K562 (cell line): Measurements from ENCODE around the gene TOMM40L. TPM values are rescaled to one million over a fixed set of nuclear protein-coding genes. Genes with fewer than 3 reads are reported as not detected.

Experiments
- CBX8 ChIP-seq: fragments of 200-600 bp; sonication (generic); IDR thresholded peaks from 2 replicates; pipeline ENCODE4 v1.6.1; 2012; ENCODE audit warnings: borderline replicate concordance, mixed run types, low read depth, mild to moderate bottlenecking, moderate library complexity, mixed read lengths, low read length, control low read depth, inconsistent platforms; ENCODE audit not compliant: poor library complexity, severe bottlenecking; ENCODE audit errors: extremely low read depth
- CHAMP1 ChIP-seq: fragments of 450-650 bp; IDR thresholded peaks from 2 replicates; pipeline ENCODE4 v1.6.1; 2016; ENCODE audit warnings: mild to moderate bottlenecking
- FOXJ2 ChIP-seq: fragments of 200-800 bp; sonication (Bioruptor generic); IDR thresholded peaks from 2 replicates; pipeline ENCODE4 v1.6.1; 2016; ENCODE audit warnings: missing genetic modification characterization, missing compliant biosample characterization
- HDGF ChIP-seq: fragments of 450-650 bp; IDR thresholded peaks from 2 replicates; pipeline ENCODE4 v1.6.1; 2016
- HLTF ChIP-seq: fragments of 450-650 bp; IDR thresholded peaks from 2 replicates; pipeline ENCODE4 v1.6.1; 2016
- MCM2 ChIP-seq: fragments of 450-650 bp; IDR thresholded peaks from 2 replicates; pipeline ENCODE4 v1.6.1; 2017; ENCODE audit warnings: low read depth, mild to moderate bottlenecking
- NFIC ChIP-seq: fragments of 450-650 bp; IDR thresholded peaks from 2 replicates; pipeline ENCODE4 v1.6.1; 2017; ENCODE audit warnings: mild to moderate bottlenecking, inconsistent platforms
- RB1 ChIP-seq: fragments of 450-650 bp; IDR thresholded peaks from 2 replicates; pipeline ENCODE4 v1.6.1; 2017; ENCODE audit warnings: low read depth, mild to moderate bottlenecking
- RBBP5 ChIP-seq: fragments of 200-600 bp; sonication (generic); IDR thresholded peaks from 2 replicates; pipeline ENCODE4 v1.6.1; 2012; ENCODE audit warnings: borderline replicate concordance, mild to moderate bottlenecking, low read length, control low read depth, inconsistent platforms; ENCODE audit not compliant: insufficient read depth, poor library complexity, severe bottlenecking
- RBFOX2 ChIP-seq: fragments of 200-400 bp; formaldehyde crosslinking; IDR thresholded peaks from 2 replicates; pipeline ENCODE4 v1.6.1; 2017; ENCODE audit warnings: low read depth, mild to moderate bottlenecking, low read length, moderate library complexity
- RFX7 ChIP-seq: fragments of 250-450 bp; sonication (Bioruptor Pico); IDR thresholded peaks from 2 replicates; pipeline ENCODE4 v1.5.1; 2021; ENCODE audit warnings: mild to moderate bottlenecking
- SETDB1 ChIP-seq: IDR thresholded peaks from one replicate; pipeline ENCODE4 v1.6.1; 2012; ENCODE audit warnings: low read length, control low read depth, inconsistent platforms
- TAF9B ChIP-seq: fragments of 450-650 bp; IDR thresholded peaks from 2 replicates; pipeline ENCODE4 v1.6.1; 2018; ENCODE audit warnings: mild to moderate bottlenecking; ENCODE audit not compliant: partially characterized antibody
- THRAP3 ChIP-seq: fragments of 450-650 bp; IDR thresholded peaks from 2 replicates; pipeline ENCODE4 v1.6.1; 2016; ENCODE audit warnings: mild to moderate bottlenecking, inconsistent platforms, borderline replicate concordance
- ZBTB11 ChIP-seq, 3 experiments: fragments of 200-800 bp in 1 of 3; fragments of 250-450 bp in 1 of 3; fragments of 450-650 bp in 1 of 3; sonication (Bioruptor Pico) in 1 of 3; sonication (Bioruptor generic) in 1 of 3; formaldehyde crosslinking in 1 of 3; IDR thresholded peaks; 2 replicates each; pipeline versions ENCODE4 v1.6.1 to v1.8.0; 2016 to 2022; ENCODE audit warnings: mild to moderate bottlenecking in 2 of 3, missing genetic modification characterization in 2 of 3, missing compliant biosample characterization in 1 of 3, moderate library complexity in 1 of 3
- polyA plus RNA-seq, 8 experiments: library from polyadenylated mRNA; depleted of rRNA in 4 of 8; stranded (reverse) in 5 of 8; unstranded in 3 of 8; fragments of >200 nt; fragmentation: Nextera tagmentation in 2 of 8; fragmentation: Illumina TruSeq in 1 of 8; extraction: Ambion mirVana in 2 of 8; extraction: Trizol in 1 of 8; gene quantifications; 2 replicates each; pipeline versions ENCODE4 v1.2.1 to v1.2.3, GENCODE V29; 2011 to 2014; ENCODE audit warnings: inconsistent platforms in 1 of 8, missing spikeins in 1 of 8
- total RNA-seq, 7 experiments: library from RNA; depleted of rRNA in 6 of 7; stranded (reverse); fragments of >200 nt in 6 of 7; fragmentation: Illumina TruSeq in 2 of 7; extraction: Trizol in 2 of 7; gene quantifications; 2 replicates each; pipeline versions ENCODE4 v1.2.1 to v1.2.3, GENCODE V29; 2011 to 2021; ENCODE audit warnings: low replicate concordance in 1 of 7
- TF ChIP-seq, protein P1 (sequence below): fragments of 250-450 bp; sonication (Bioruptor Pico); IDR thresholded peaks from 2 replicates; pipeline ENCODE4 v1.4.0; 2020; ENCODE audit warnings: mild to moderate bottlenecking
- TF ChIP-seq, protein P2 (sequence below): fragments of 450-650 bp; IDR thresholded peaks from 2 replicates; pipeline ENCODE4 v1.6.1; 2017; ENCODE audit warnings: mild to moderate bottlenecking, moderate library complexity

The TOMM40L gene
- total and polyA plus RNA-seq, 9 of the 15 experiments (the other 6 are each of a cell fraction or from before 2014, with no cell fraction given), result 9.6 to 33.6 (median 25.2) TPM

DNA sequence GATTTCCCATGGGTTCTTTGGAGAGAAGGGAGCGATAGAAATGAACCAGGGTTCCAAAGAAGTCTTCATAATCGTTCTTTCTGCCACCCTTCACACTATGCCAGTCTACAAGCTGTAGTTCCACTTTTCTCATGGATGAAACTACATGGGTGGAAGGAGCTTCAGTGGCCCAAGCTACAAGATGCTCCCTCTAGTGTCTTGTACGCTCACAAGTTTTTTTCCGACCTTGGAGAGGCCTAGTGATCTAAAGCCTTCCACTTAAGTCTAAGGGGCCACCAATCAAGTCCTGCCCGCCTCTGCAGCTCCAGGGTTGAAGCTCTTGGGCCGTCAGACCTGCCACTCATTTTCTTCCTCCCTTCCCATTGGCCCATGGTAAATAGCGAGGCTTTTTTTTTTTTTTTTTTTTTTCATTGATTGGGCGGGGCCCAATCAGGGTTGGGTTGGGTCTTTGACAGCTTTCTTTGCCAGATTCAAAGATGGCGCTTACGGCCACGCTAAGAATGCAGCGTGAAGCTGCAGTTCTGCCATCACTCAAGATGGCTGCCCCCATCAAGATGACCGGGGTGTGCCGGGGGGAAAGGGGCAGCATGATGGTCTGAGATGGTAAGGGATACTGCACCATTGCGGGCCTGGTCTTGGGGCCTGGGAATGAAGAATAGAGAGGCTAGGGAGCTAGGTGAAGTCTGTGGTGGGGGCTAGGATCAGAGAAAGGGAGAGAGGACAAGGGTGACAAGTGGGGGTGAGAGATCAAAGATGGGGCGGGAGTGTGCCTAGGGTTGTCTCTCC lies at the start of gene TOMM40L (continued):
- TF ChIP-seq NFIC (peak; percentile 12; the same call in 1 of the 2 replicates), CHAMP1 (no peak), RBFOX2 (peak; percentile 35; the same call in 1 of the 2 replicates), HLTF (peak; percentile 57; the same call in 1 of the 2 replicates), MCM2 (no peak), HDGF (no peak; the same call in 1 of the 2 replicates), FOXJ2 (no peak), RB1 (no peak; the same call in 1 of the 2 replicates), THRAP3 (no peak), TAF9B (peak; percentile 93), RBBP5 (peak; percentile 37), RFX7 (CRISPR knock-in tag) (no peak), SETDB1 (no peak), CBX8 (no peak), ZBTB11 (CRISPR knock-in tag; IDR thresholded peaks at IDR 0.05) (peak in 1 of 3 experiments; percentile 68; a peak in 2 of 6 replicates)
- TF ChIP-seq, protein P1, sequence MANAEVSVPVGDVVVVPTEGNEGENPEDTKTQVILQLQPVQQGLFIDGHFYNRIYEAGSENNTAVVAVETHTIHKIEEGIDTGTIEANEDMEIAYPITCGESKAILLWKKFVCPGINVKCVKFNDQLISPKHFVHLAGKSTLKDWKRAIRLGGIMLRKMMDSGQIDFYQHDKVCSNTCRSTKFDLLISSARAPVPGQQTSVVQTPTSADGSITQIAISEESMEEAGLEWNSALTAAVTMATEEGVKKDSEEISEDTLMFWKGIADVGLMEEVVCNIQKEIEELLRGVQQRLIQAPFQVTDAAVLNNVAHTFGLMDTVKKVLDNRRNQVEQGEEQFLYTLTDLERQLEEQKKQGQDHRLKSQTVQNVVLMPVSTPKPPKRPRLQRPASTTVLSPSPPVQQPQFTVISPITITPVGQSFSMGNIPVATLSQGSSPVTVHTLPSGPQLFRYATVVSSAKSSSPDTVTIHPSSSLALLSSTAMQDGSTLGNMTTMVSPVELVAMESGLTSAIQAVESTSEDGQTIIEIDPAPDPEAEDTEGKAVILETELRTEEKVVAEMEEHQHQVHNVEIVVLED (CRISPR knock-in tag), result no peak
- TF ChIP-seq, protein P2, sequence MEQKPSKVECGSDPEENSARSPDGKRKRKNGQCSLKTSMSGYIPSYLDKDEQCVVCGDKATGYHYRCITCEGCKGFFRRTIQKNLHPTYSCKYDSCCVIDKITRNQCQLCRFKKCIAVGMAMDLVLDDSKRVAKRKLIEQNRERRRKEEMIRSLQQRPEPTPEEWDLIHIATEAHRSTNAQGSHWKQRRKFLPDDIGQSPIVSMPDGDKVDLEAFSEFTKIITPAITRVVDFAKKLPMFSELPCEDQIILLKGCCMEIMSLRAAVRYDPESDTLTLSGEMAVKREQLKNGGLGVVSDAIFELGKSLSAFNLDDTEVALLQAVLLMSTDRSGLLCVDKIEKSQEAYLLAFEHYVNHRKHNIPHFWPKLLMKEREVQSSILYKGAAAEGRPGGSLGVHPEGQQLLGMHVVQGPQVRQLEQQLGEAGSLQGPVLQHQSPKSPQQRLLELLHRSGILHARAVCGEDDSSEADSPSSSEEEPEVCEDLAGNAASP, result no peak
